ENCODE results near the gene ADGRF1.
"Not testable (repeated sequence)": the region's sequence is repeated elsewhere in the genome, so short reads cannot be mapped to it uniquely, and the experiment has no call there.

The ADGRF1 gene

GRCh38 chr6:47061309-47062300 is 19.5 kb upstream of the ADGRF1 start:
- no peak for DNase-seq

- no peak for DNase-seq
Observed at GRCh38 chr6:47059216-47059885, 17.2 kb upstream of the ADGRF1 start.

- no peak for DNase-seq
Observed at GRCh38 chr6:47057830-47058540, 15.9 kb upstream of the ADGRF1 start.

GRCh38 chr6:47056832-47057231 is 14.7 kb upstream of the ADGRF1 start:
- DNase-seq: no peak

- not testable (repeated sequence) for DNase-seq
Observed at GRCh38 chr6:47054302-47054701, 12.2 kb upstream of the ADGRF1 start.

GRCh38 chr6:47048638-47049037 is 6.5 kb upstream of the ADGRF1 start:
- DNase-seq: no peak

GRCh38 chr6:47047479-47048407 is 5.6 kb upstream of the ADGRF1 start:
- peak; percentile 6 for DNase-seq

GRCh38 chr6:47047097-47047478 is 5.0 kb upstream of the ADGRF1 start:
- no peak for DNase-seq

- DNase-seq: no peak
Observed at GRCh38 chr6:47044397-47044796, 2.3 kb upstream of the ADGRF1 start.

GRCh38 chr6:47043286-47043685 is 1.2 kb upstream of the ADGRF1 start:
- DNase-seq: no peak

- DNase-seq: no peak
Observed at GRCh38 chr6:47041741-47042140, 391 bp downstream of the ADGRF1 start.

- no peak for DNase-seq
Observed at GRCh38 chr6:47034926-47035325, 7.2 kb downstream of the ADGRF1 start.

- DNase-seq: no peak
Observed at GRCh38 chr6:47034421-47034820, 7.7 kb downstream of the ADGRF1 start.

- no peak for DNase-seq
Observed at GRCh38 chr6:47032974-47033765, 9.0 kb downstream of the ADGRF1 start.

GRCh38 chr6:47031656-47032055 is 10.5 kb downstream of the ADGRF1 start:
- no peak for DNase-seq

GRCh38 chr6:47029865-47030561 is 12.1 kb downstream of the ADGRF1 start:
- no peak for DNase-seq

GRCh38 chr6:47028835-47029360 is 13.2 kb downstream of the ADGRF1 start:
- no peak for DNase-seq

GRCh38 chr6:47027315-47027714 is 14.8 kb downstream of the ADGRF1 start:
- DNase-seq: no peak

GRCh38 chr6:47026679-47027078 is 15.5 kb downstream of the ADGRF1 start:
- DNase-seq: no peak

- DNase-seq: no peak
Observed at GRCh38 chr6:47023573-47023972, 18.6 kb downstream of the ADGRF1 start.

GRCh38 chr6:47022191-47022590 is 19.9 kb downstream of the ADGRF1 start:
- no peak for DNase-seq

All from NK-92 treated with Interleukin-12 subunit alpha and Interleukin-12 subunit beta, amount 100 ng/mL, for 24 hours (cell line).